GM19463 (cell line): Measurements from ENCODE around the gene KRT77.
"Not testable (repeated sequence)": the region's sequence is repeated elsewhere in the genome, so short reads cannot be mapped to it uniquely, and the experiment has no call there.

ENCODE experiments used
- ATAC-seq: cut with Tn5 transposase; IDR thresholded peaks from one replicate; pipeline ENCODE4 v1.9.1; 2021; ENCODE audit warnings: mild to moderate bottlenecking, moderate library complexity; ENCODE audit not compliant: unreplicated experiment

Gene KRT77

DNA sequence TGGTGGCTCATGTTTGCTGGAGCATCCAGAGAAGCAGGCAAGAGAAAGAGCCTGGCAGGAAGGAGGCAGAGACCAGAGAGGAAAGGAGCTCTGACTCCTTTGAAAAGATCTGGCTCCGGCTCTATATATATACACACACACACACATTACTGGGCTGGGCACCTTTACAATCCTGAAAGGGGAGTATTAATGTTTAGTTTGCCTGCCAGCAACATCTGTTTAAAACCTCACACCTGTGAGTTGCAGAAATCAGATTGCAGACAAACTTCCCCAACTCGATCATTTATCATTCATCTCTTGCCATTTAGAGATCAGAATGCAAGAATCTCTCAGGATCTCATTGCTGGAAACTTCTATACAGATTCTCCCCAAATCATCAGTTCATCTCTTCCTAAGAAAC lies at the start of gene KRT77:
TSS of gene KRT77 (minus strand) at position 101 of the 400 bp plus-strand sequence. CDS start at position 11, 90 bp downstream.
- no peak for ATAC-seq

DNA sequence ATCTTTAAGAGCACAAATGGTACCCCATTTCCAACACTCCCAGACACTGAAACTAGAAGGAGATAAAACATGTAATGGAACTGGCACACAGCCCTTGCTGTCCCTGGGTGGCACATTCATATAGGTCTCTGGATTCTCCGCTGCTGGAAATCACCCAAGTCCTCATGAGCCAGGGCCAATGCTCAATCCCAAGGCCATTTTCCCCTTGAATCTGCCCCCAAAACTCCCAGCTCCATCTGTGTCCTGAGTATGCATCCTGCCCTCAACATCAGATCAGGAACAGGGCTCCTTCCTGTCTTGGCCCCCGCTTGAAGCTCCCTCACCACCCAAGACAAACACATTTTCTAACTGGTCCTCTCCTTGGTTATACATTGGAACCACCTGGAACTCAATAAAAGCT lies 49.2 kb upstream of the KRT77 start:
- no peak for ATAC-seq

DNA sequence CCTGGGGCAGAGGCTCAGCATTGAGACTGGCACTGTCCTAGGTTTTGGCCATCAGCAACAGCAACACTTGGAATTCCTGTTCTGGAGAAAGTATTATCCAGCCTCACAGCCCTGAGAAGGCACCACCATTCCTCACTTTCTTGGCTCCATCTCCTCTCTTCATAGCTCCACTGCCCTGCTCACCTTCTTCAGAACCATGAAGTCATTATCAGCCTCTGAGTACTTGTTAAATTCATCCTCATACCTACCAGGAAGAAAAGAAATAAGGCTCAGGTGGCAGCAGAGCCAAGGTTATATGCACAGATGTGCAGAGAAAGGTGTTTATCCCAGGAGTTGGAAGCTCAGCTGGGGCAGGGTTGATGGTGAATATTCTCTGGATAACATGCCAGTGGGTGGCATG lies 48.5 kb upstream of the KRT77 start:
- ATAC-seq = no peak

DNA sequence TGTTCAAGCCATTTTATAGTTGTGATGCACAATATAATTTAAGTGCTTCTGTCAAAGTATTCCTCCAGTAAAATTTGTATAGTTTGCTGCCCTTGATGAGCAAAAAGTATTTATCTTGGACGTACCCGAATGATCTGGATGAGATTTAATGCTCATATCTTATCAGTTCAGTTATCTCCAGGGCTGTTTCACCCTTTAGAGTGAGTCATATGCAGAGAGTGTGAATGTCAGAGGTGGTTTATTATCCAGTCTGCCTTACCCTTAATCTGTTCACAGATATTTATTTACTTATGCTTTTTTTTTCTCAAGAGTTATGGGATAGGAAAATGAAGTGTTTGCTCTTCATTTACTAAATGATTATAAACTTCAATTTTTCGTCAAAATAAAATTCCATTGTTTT lies 47.2 kb upstream of the KRT77 start:
- ATAC-seq = not testable (repeated sequence)

DNA sequence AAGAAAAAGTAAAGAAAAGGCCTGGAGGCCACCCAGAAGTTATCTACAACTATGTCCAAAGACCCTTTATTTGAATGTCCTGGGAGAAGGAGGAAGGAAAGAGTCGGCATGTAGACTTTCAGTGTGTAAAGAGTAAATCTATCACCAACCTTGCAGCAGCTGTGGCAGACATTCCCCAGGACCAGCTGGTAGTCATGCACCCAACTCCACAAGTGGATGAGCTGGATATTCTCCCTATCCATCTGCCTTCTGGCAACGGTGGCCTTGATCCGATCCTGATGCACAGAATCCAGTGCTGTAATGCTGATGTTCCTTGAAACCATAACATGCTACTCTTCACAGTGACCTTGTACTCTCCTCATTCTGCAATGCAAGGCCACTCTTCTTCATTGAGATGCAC lies 46.5 kb upstream of the KRT77 start:
- no peak for ATAC-seq

DNA sequence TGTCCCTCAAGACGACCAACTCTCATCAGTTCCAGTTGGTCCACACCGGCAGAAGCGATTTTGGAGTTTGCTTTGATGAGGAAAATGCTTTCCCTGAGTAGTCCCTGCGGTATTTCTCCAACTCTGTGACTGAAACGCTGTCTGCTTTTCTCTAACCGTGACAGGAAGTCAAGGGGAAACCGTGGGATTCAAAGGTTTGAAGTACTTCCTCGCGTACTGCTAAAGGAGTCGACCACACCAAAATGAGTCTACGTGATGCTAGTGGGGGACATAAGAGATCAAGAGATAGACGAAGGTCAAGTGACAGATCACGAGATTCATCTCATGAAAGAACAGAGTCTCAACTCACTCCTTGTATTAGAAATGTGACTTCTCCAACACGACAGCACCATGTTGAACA lies 45.3 kb upstream of the KRT77 start:
- ATAC-seq = no peak

DNA sequence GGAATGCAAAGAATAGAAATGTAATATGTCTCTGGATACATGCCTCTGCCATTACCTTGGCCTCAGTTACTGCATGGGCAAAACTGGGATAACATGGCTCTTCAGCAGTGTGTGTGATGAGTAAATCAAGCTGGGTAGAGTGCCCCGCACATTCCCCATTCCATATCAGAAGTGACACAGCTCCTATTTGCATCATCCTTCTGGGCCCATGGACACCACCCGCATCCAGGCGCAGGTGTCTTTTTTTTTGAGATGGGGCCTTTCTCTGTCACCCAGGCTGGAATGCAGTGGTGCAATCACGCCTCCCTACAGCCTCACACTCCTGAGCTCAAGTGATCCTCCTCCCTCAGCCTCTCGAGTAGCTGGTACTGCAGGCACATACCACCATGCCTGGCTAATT lies 42.2 kb upstream of the KRT77 start:
- no peak for ATAC-seq

DNA sequence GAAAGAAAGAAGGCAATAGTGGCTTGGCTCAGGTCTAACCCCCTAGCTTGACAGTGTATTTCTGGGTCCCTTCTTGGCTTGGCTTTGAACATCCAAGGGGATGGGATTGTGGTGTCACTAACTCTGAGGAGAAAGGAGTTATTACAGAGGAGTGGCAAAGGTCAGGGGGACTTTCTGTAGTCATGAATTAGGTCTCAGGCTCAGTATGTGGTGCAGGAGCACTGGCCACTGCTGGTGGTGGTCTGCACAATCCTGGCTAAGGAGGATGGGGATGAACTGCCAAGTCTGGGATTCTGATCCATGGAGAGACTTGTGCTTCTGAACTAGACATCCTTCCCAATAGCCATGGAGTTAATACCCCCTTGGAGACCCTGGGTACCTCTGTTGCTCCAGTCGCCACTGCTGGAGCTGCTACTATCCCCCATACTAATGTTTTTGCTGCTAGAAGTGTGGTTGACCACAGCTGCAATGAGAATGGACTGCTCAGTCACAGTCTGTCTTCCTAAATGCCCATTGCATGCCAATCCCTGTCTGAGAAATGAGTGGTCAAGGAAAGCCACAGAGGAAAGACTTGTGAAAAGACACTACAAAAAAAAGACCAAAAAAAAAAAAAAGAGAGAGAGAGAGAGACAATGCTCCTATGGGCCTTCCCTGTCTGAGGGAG lies 41.3 kb upstream of the KRT77 start:
- ATAC-seq = no peak

DNA sequence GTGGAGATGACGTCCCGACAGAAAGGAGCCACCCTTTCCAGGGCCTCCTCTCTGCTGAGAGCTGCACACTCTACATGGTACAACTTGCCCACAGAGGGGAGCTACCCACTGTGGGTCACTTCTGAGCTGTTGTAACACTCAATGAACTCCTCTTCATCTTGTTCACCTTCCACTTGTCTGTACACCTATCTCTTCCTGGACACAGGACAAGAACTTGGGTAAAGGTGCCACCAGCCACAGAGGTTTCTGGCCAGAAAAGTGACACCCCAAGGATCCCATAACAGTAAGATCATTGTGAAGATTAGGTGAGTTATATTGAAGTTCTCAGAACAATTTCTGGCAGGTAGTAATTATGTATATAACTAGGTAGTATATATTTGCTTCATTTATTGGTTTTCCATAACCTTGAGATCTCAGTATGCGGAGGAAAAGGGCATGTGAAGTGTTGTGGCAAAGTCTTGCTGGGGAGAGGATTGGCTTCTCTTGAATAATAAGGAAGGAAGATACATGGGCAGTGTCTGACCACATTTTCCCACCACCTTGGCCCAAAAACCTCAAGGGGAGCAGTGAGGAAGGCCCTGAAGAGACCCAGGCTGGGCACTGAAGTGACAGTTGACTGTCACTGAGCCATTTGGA lies 39.6 kb upstream of the KRT77 start:
- ATAC-seq = no peak

DNA sequence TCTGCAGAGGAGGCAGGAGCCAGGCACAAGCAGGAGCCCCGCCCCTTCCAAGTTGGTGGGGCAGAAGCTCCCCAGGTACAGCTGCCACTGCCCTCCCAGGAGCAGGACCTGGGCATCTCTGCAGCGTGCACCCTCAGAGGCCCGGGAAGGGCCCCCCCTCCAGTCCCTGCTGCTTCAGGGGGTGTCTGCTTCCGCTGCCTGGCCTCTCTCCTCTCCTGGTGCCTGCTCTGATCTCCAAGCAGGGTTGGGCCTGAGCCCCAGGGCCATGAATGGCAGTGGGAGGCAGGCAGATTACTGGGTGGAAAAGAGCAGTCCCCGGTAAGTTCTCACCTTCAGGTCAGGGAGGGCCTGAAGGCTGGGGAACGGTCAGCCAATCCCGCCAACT lies 38.9 kb upstream of the KRT77 start:
- no peak for ATAC-seq

DNA sequence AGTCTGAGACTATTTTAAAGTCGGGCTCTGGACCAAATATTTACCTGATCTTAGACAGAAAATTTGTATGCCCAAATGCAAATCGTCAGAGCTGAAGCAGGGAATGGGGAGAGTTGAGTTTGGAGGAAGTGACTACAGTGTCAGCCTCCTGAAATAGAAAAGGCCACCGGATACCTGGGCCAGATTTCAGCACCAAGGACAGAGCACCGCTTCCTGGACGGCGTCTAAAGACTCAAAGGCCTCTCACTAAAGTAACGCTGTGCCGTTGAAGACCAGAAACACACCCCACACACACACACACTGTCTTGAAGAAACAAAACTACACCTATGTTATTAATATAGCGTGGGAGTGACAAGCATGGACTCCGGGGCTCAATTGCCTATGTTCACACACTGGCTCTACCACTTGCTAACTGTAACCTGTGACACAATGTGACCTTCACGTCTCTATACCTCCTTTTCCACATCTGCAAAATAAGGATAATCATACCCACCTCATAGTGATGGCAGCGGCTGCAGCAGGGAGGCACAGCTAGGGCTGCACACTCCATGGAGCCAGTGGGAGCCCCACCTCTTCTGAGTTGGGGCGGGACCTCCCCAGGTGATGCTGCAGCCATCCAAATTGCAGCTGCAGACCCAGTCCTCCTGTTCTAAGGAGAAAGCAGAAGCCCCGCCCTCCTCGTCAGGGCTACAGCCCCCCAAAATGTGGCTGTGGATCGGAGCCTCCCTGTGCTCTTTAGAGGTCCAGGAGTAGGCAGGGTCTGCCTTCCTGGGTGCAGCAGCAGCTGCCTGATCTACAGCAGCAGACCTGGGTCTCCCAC lies 38.3 kb upstream of the KRT77 start:
- no peak for ATAC-seq

DNA sequence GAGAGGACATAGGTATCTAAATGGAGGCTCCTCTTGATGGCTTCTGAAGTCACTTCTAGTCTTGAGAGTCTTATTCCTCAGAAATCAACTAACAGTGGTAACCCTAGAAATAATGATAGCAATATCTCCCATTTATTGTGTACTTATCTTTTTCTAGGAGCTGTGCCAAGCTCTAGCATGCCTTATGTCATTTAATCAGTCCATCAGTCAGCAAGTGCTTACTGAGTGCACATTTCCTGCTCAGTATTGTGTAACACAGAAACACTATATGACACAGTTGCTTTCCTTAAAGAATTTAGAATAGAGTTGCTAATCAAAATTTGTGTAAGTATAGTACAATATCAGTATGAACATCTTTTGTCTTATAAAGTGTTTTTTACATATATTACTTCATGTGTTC lies 37.3 kb upstream of the KRT77 start:
- ATAC-seq = no peak

DNA sequence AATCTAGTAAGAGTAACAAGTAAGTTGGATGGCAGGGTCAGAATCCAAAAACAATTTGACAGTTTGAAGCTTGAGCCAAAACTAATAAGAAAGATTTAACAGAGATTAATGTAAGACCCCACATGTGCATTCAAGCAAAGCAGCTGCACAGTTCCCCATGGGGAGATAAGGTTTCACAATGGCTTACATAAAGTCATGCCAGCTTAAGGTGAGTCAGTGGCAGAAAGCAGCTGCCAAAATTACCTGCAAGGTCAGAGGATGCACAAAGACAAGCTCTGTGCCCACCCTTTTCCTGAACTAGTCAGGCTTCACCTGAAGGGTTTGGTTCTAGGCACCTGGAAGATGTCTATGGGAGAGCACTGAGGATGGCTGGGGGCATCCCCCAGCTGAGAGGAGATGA lies 36.6 kb upstream of the KRT77 start:
- no peak for ATAC-seq

DNA sequence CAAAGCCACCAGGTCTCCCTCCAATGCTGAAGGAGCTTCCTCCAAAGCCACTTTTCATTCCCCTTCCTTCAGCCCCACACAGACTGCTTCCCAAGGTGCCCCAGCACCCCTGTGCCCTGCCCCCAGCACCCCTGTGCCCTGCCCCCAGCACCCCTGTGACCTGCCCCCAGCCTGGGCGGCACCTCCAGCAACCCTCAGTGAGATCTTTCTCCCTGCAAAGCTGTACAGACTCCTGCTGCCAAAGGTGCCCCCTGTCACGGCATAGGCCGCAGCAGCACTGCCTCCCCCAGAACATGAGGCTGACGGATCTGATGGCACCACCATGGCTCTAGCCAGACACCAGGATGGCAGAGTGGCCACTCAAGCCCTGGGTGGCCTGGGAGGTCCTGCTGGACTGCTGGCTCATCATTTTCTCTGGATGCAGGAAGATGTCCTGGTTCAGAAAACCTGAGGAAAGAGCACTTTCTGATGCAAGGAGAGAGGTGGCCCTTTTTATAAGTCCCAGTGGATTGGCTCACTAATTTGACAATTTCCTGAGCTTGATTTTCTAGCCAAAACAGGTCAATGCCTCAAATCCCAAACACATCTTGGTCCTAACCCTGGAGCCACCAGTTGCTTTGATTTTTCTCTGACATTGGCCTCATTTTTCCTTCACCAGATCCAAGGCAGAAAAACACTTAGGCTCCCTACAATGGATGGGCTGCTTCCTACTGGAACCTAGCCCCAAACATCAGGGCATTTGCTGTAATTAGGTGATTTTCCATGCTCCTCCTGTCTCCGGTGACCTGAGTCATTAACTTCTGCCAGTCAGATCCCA lies 32.7 kb upstream of the KRT77 start:
- no peak for ATAC-seq

DNA sequence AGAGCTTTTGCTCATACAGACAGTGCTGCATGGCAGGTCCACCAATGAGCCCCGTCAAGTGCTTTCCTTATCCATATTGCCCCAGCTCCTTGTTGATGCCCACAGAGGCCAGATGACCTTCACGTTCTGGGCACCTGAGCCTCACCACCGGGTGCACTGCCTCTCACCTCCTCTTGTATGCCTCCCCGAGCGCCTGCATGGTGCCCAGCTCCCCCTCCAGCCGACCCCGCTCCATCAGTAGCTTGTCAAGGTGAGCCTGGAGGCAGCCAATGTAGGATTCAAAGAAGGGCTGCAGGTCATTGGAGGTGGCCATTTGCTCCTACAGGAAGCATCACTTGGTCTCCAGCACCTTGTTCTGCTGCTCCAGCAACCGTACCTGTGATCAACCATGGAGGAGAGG lies 31.8 kb upstream of the KRT77 start:
- ATAC-seq = no peak

DNA sequence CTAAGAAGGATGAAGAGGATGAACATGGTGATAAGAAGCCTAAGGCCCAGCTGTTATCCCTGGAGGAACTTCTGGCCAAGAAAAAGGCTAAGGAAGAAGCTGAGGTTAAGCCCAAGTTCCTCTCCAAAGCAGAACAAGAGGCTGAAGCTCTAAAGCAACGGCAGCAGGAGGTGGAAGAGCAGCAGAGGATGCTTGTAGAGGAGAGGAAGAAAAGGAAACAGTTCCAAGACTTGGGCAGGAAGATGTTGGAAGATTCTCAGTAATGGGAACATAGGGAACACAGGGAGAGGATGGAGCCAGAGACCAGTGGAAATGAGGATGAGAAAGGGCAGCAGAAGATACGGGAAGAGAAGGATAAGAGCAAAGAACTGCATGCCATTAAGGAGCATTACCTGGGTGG lies 27.5 kb upstream of the KRT77 start:
- no peak for ATAC-seq

DNA sequence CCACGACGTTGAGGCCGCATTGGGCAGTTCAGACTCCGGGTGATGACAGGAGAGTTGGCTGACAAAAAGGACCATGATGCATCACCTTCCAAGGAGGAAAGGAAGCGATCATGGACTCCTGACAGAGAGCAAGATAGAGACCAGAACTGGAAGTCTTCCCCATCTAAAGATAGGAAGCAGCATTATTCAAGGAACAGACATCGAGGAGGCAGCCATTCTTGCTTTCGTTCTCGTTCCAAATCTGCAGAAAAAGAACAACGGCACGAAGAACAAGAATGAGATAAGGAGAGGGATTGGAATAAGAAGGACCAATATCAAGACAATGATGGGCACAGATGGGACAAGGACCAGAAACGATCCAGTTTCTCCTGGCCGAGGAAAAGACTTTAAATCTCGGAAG lies 27.1 kb upstream of the KRT77 start:
- ATAC-seq = no peak

DNA sequence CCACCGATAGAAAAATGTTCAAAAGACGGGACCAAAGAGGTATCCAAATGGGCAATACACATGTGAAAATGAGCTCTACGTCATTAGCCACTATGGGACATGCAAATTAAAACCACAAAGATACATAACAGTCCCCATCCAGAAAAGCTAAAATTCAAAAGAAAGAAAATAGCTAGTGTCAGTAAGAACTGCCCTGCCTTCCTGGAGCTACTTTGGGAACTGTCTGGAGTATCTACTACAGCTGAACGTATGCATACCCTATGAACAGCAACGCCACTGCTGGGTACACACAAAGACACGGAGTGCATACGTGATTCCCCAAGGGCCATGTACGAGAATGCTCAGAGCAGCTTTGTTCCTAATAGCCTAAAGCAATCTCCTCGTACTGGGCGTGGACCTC lies 25.8 kb upstream of the KRT77 start:
- ATAC-seq = no peak

DNA sequence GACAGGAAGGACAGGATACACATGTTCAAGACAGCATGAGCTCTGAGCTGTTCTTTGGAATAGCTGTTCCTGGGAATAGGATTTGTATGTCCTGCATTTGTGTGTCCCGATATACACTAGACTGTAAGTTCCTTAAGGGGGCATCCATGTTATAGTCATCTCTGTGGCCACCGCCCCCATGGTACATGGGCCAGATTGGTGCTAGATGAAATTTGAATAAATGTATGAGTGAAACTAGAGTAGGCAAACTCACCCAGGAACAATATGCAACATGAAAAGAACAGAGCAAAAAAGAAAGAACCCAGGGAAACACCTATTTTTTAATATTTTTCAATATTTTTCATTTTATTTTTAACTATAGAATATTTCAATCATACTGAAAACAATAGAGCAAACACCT lies 25.1 kb upstream of the KRT77 start:
- ATAC-seq = no peak

DNA sequence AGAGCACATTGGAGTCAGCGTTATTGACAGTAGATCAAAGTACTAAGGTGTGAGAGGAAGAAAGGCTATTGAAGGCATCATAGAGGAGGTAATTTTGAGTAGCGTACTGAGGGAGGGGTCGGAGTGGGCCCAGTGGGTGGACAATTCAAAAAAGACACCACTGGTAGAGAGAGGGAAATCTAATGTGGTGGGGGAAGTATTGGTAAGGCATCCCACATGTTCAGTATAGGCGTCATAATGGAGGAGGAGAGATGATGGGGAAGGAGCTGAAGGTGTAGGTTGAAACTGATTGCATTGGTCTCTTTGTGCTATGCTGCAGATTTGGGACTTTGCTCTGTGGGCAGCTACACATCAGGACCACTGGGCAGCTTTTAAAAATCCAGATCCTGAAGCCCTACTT lies 23.7 kb upstream of the KRT77 start:
- no peak for ATAC-seq

DNA sequence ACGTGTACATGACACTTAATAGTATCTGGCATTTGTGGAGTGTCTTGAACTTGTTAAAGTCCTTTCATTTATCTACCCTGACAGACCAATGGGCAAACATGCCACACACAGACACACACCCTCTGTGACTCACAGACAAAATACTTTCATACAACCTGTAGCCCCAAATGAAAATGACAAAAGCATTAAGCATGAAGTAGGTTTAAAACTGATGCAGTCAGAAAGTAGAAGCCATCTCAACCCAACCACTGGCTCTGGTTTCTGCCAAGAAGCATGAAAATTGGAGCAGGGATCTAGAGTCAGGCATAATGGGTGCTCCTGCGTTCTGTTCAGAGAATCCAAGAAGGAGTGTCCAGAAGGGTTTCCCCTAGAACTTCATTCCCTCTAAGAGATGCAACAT lies 23.1 kb upstream of the KRT77 start:
- no peak for ATAC-seq
